GM04504 (cell line): ENCODE results near the gene DNASE1L2.

ENCODE experiments used
- DNase-seq: peaks from one replicate; pipeline ENCODE4 v3.0.0-alpha.2; 2012; ENCODE audit warnings: low read depth

Gene DNASE1L2

GRCh38 chr16:2270588-2271470 is 34.6 kb downstream of the DNASE1L2 start:
- no peak for DNase-seq

- no peak for DNase-seq
Observed at GRCh38 chr16:2271848-2272461, 35.7 kb downstream of the DNASE1L2 start.

GRCh38 chr16:2273484-2273883 is 37.2 kb downstream of the DNASE1L2 start:
- DNase-seq: no peak

GRCh38 chr16:2273931-2274330 is 37.7 kb downstream of the DNASE1L2 start:
- no peak for DNase-seq

GRCh38 chr16:2275476-2276367 is 39.5 kb downstream of the DNASE1L2 start:
- no peak for DNase-seq

- no peak for DNase-seq
Observed at GRCh38 chr16:2276368-2277195, 40.3 kb downstream of the DNASE1L2 start.

- DNase-seq: no peak
Observed at GRCh38 chr16:2277466-2278271, 41.4 kb downstream of the DNASE1L2 start.

GRCh38 chr16:2278272-2278608 is 42.0 kb downstream of the DNASE1L2 start:
- DNase-seq: no peak

GRCh38 chr16:2278956-2279800 is 42.9 kb downstream of the DNASE1L2 start:
- no peak for DNase-seq

GRCh38 chr16:2280461-2280860 is 44.2 kb downstream of the DNASE1L2 start:
- no peak for DNase-seq

GRCh38 chr16:2280981-2281542 is 44.8 kb downstream of the DNASE1L2 start:
- no peak for DNase-seq

- DNase-seq: no peak
Observed at GRCh38 chr16:2282262-2282661, 46.0 kb downstream of the DNASE1L2 start.

- no peak for DNase-seq
Observed at GRCh38 chr16:2282866-2283555, 46.8 kb downstream of the DNASE1L2 start.

GRCh38 chr16:2284001-2284770 is 47.9 kb downstream of the DNASE1L2 start:
- DNase-seq: no peak

- DNase-seq: no peak
Observed at GRCh38 chr16:2284797-2285576, 48.7 kb downstream of the DNASE1L2 start.

GRCh38 chr16:2285731-2286191 is 49.5 kb downstream of the DNASE1L2 start:
- DNase-seq: no peak

- DNase-seq: no peak
Observed at GRCh38 chr16:2286550-2286949, 50.3 kb downstream of the DNASE1L2 start.
